B cell (primary cell): ENCODE data around the gene BLOC1S5. TPM values are rescaled to one million over a fixed set of nuclear protein-coding genes. Genes with fewer than 3 reads are reported as not detected.

Source experiments
- ATAC-seq: fragments of 200-7000 bp; cut with Tn5 transposase; one replicate; pipeline ENCODE4 v1.10.0; 2021; ENCODE audit warnings: low read depth, mild to moderate bottlenecking, moderate number of reproducible peaks, moderate library complexity
- CTCF ChIA-PET: fragments of 350-600 bp; sonication (Branson Sonifier 250); formaldehyde crosslinking; loops from one replicate; lab custom pipeline; 2021; ENCODE audit warnings: antibody characterized with exemption, inconsistent platforms; lab: Charles Lee
- POLR2A ChIA-PET: fragments of 350-600 bp; sonication (Branson Sonifier 250); formaldehyde crosslinking; loops from one replicate; lab custom pipeline; 2021; ENCODE audit warnings: antibody characterized with exemption; lab: Charles Lee
- DNase-seq: peaks from one replicate; pipeline ENCODE4 v3.0.0; 2013
- H2AFZ ChIP-seq: 2 replicates; pipeline ENCODE4 v1.6.1; 2012; ENCODE audit warnings: mild to moderate bottlenecking, low read depth, low read length; ENCODE audit not compliant: insufficient read depth, poor library complexity, severe bottlenecking
- H3K27ac ChIP-seq, 2 donors: 1 replicate in 1 of 2; 2 replicates in 1 of 2; pipeline ENCODE4 v1.5.1; 2012 to 2013; ENCODE audit warnings: low read length in 2 of 2, mild to moderate bottlenecking in 2 of 2, moderate library complexity in 1 of 2
- H3K27me3 ChIP-seq, 4 experiments: fragments of 200-600 bp in 1 of 4; sonication (generic) in 1 of 4; replicated peaks in 1 of 4; 1 replicate in 2 of 4; 2 replicates in 2 of 4; pipeline versions ENCODE4 v1.6.1 to v1.7.0; 2013 to 2016; ENCODE audit warnings: low read length in 3 of 4, mild to moderate bottlenecking in 2 of 4, mixed read lengths in 1 of 4, moderate library complexity in 1 of 4; ENCODE audit not compliant: insufficient read depth in 4 of 4, control insufficient read depth in 3 of 4; ENCODE audit errors: control extremely low read depth in 1 of 4
- H3K36me3 ChIP-seq, 2 experiments: replicated peaks in 1 of 2; 1 replicate in 1 of 2; 2 replicates in 1 of 2; pipeline versions ENCODE4 v1.6.1 to v1.7.1; 2013; ENCODE audit warnings: low read length in 1 of 2; ENCODE audit not compliant: insufficient read depth in 2 of 2, control insufficient read depth in 1 of 2; ENCODE audit errors: control extremely low read depth in 1 of 2, extremely low read depth in 1 of 2
- H3K4me1 ChIP-seq, 2 donors: fragments of 200-600 bp in 1 of 2; sonication (generic) in 1 of 2; 1 replicate in 1 of 2; 2 replicates in 1 of 2; pipeline versions ENCODE4 v1.5.1 to v1.6.1; 2013 to 2017; ENCODE audit warnings: low read length in 2 of 2; ENCODE audit not compliant: control insufficient read depth in 2 of 2, insufficient read depth in 2 of 2
- H3K4me2 ChIP-seq: replicated peaks from 2 replicates; pipeline ENCODE3; 2012; ENCODE audit warnings: mild to moderate bottlenecking, low read depth, low read length; ENCODE audit not compliant: poor library complexity, severe bottlenecking
- H3K4me3 ChIP-seq, 5 experiments: fragments of 200-600 bp in 1 of 5; sonication (generic) in 1 of 5; 1 replicate in 3 of 5; 2 replicates in 2 of 5; pipeline versions ENCODE4 v1.5.1 to v1.7.0; 2011 to 2016; ENCODE audit warnings: low read length in 4 of 5, mild to moderate bottlenecking in 4 of 5, low read depth in 2 of 5, control low read depth in 1 of 5, moderate library complexity in 1 of 5; ENCODE audit not compliant: insufficient read depth in 1 of 5; ENCODE audit errors: control extremely low read depth in 1 of 5, extremely low read depth in 1 of 5
- H3K79me2 ChIP-seq: fragments of 200-600 bp; sonication (generic); one replicate; pipeline ENCODE4 v1.6.0; 2016; ENCODE audit warnings: low read length; ENCODE audit not compliant: control insufficient read depth, insufficient read depth
- H3K9ac ChIP-seq: fragments of 200-600 bp; sonication (generic); 2 replicates; pipeline ENCODE4 v1.6.1; 2017; ENCODE audit warnings: mild to moderate bottlenecking, low read length, moderate library complexity
- H3K9me3 ChIP-seq, 3 donors: one replicate each; pipeline versions ENCODE4 v1.6.1 to v1.7.1; 2013; ENCODE audit warnings: low read length in 2 of 3; ENCODE audit not compliant: control insufficient read depth in 2 of 3, insufficient read depth in 1 of 3; ENCODE audit errors: control extremely low read depth in 1 of 3
- H4K20me1 ChIP-seq: 2 replicates; pipeline ENCODE4 v1.6.0; 2012; ENCODE audit warnings: mild to moderate bottlenecking, low read length; ENCODE audit not compliant: insufficient read depth, control insufficient read depth, poor library complexity, severe bottlenecking
- H3K27ac Mint-ChIP-seq: one replicate; pipeline ENCODE4 v1.8.0; 2021; ENCODE audit warnings: mixed read lengths
- H3K27me3 Mint-ChIP-seq: one replicate; pipeline ENCODE4 v1.8.0; 2021; ENCODE audit warnings: mixed read lengths
- H3K4me1 Mint-ChIP-seq: one replicate; pipeline ENCODE4 v1.8.0; 2021; ENCODE audit warnings: mixed read lengths
- H3K4me3 Mint-ChIP-seq: one replicate; pipeline ENCODE4 v1.8.0; 2021; ENCODE audit warnings: mixed read lengths
- H3K9me3 Mint-ChIP-seq: one replicate; pipeline ENCODE4 v1.8.0; 2022; ENCODE audit warnings: mixed read lengths; ENCODE audit not compliant: insufficient read depth
- EZH2 ChIP-seq: IDR thresholded peaks from 2 replicates; pipeline ENCODE4 v1.6.1; 2012; ENCODE audit warnings: borderline replicate concordance, low read depth, mild to moderate bottlenecking, moderate library complexity, low read length; ENCODE audit not compliant: insufficient read depth, poor library complexity, severe bottlenecking
- WGBS: methylation state at CpG from one replicate; pipeline ENCODE4 v1.1.5; 2013; ENCODE audit warnings: missing lambda C conversion rate; ENCODE audit not compliant: insufficient coverage; 5-methylcytosine and 5-hydroxymethylcytosine counted together
- intact Hi-C: fragments of 100-400 bp; cut with micrococcal nuclease; formaldehyde crosslinking; loops from one replicate; pipeline ENCODE4 v1.10.0; 2022
- polyA plus RNA-seq: library from polyadenylated mRNA; depleted of rRNA; stranded (reverse); fragments of >200 nt; gene quantifications from 2 replicates; pipeline ENCODE4 v1.2.3, GENCODE V29; 2012
- total RNA-seq, 2 donors: library from RNA; stranded (reverse); fragments of 120-200 nt in 1 of 2; gene quantifications; 1 replicate in 1 of 2; 2 replicates in 1 of 2; pipeline versions ENCODE4 v1.2.3 to v1.2.4, GENCODE V29; 2013 to 2022
- TF ChIP-seq, protein P1 (sequence below): fragments of 200-600 bp; IDR thresholded peaks from one replicate; pipeline ENCODE4 v1.8.0; 2022; ENCODE audit warnings: antibody characterized with exemption, mild to moderate bottlenecking

BLOC1S5 gene
- total and polyA plus RNA-seq, 2 donors (not counting 1 experiment from before 2014, with no cell fraction given) = 5.2 to 18.8 TPM

DNA sequence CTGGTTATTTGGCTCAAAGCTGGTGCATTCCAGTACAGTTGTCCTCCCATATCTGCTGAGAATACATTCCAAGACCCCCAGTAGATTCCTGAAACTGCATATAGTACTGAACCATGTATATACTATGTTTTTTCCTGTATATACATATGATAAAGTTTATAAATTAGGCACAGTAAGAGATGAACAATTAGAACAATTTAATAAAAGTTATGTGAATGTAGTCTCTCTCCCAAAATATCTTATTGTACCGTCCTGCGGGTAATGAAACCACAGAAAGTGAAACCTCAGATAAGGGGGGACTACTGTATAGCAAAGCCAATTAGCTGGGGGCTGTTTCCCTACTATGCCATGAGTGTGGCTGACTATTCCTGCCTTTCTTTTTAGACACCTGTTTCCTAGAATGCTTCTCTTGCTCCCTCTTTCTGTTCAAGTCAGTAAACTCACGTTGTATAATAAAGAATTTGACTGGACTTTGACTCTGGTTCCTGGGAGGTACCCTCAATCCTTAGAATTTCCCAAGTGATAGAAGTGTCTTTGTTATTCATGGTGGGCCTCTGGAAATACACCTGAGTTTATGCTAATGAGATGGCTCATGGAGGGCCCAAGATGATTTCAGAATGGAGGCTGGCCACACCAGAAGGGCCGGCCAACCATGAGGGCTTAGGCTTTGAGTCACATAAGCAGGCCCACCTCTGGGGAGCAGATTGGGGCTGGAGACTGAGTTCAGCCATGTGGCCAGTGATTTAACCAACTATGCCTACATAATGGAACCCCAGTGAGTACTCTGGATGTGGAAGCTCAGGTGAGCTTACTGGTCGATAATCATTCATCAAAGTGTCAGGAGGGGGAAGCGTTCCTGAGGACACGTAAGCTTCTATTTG lies 689 bp upstream of the BLOC1S5 start:
- peak overlapping the region; percentile 94 for H3K27ac Mint-ChIP-seq
- Histone ChIP-seq H4K20me1 (no peaks in the 10 kb centered on the region), H3K9ac (peak overlapping the region; percentile 83), H3K9me3 (no peaks in the 10 kb centered on the region), H2AFZ (peak overlapping the region; percentile 84), H3K36me3 (peaks cover 0 to 10% of the 10 kb centered on the region in 2 experiments), H3K4me1 (peaks cover 7 to 15% of the 10 kb centered on the region in 2 donors), H3K79me2 (no peaks in the 10 kb centered on the region), H3K27ac (peak overlapping the region; percentile 85 to 86), H3K27me3 (no peaks in the 10 kb centered on the region), H3K4me3 (peak overlapping the region; percentile 78 to 96 (median 85)), H3K4me2 (peak overlapping the region; percentile 80)
- ChIA-PET CTCF (interaction anchor here (0.6 to 1.7 kb wide), 2 partner anchors 30 to 38 kb away, joined by 3 to 8 read pairs; partner anchors contain the start of gene EEF1E1), POLR2A (interaction anchor here (1.7 kb wide), 1 partner anchor 38 kb away, joined by 7 read pairs; the partner anchor contains the start of gene EEF1E1)
- peak overlapping the region; percentile 98 for H3K4me3 Mint-ChIP-seq
- TF ChIP-seq, protein P1, sequence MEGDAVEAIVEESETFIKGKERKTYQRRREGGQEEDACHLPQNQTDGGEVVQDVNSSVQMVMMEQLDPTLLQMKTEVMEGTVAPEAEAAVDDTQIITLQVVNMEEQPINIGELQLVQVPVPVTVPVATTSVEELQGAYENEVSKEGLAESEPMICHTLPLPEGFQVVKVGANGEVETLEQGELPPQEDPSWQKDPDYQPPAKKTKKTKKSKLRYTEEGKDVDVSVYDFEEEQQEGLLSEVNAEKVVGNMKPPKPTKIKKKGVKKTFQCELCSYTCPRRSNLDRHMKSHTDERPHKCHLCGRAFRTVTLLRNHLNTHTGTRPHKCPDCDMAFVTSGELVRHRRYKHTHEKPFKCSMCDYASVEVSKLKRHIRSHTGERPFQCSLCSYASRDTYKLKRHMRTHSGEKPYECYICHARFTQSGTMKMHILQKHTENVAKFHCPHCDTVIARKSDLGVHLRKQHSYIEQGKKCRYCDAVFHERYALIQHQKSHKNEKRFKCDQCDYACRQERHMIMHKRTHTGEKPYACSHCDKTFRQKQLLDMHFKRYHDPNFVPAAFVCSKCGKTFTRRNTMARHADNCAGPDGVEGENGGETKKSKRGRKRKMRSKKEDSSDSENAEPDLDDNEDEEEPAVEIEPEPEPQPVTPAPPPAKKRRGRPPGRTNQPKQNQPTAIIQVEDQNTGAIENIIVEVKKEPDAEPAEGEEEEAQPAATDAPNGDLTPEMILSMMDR = no peak
- no peak for TF ChIP-seq EZH2
- ATAC-seq (no peak), DNase-seq (no peak)
- WGBS = 100% methylated on average over 1 of the region's 7 CpGs
- peaks cover 19% of the 10 kb centered on the region for H3K4me1 Mint-ChIP-seq
- intact Hi-C loops = loop anchor here (1.0 to 2.0 kb wide), 5 partner anchors 37 to 676 kb away; partner anchors contain the start of genes CAGE1, EEF1E1, RIOK1 and SLC35B3
- H3K27me3 Mint-ChIP-seq = no peaks in the 10 kb centered on the region
- H3K9me3 Mint-ChIP-seq = no peaks in the 10 kb centered on the region

DNA sequence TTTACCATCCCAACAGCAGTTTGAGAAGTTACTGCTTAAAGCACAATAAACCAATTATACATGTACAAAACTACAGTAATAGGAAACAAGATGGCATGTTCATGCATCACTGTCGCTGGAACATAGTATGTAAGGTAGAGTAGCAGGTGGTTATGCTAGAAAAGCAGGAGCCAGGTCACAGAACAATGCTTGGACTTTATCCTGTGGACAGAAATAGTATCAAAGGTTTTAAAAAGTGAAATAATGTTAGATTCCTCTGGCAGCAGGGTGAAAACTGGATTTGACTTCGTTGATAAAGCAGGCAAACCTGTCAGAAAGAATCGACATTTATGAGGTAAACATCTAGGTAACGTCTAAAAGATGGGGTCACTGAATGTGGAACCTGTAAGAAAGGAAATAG lies 2.5 kb downstream of the BLOC1S5 start:
- Histone ChIP-seq H3K36me3 (peaks cover 8 to 21% of the 10 kb centered on the region in 2 experiments), H3K4me3 (no peak overlapping the region), H3K27me3 (no peaks in the 10 kb centered on the region), H4K20me1 (no peaks in the 10 kb centered on the region), H3K4me2 (no peak overlapping the region), H3K9ac (no peak overlapping the region), H3K27ac (no peak overlapping the region), H2AFZ (no peak overlapping the region), H3K79me2 (peaks cover 10% of the 10 kb centered on the region), H3K4me1 (peaks cover 7 to 15% of the 10 kb centered on the region in 2 donors), H3K9me3 (no peaks in the 10 kb centered on the region)
- ATAC-seq (no peak), DNase-seq (no peak)
- ChIA-PET POLR2A (no interaction called here), CTCF (interaction anchor here (1.0 kb wide), 1 partner anchor 157 kb away, joined by 3 read pairs; no protein-coding TSS in a partner anchor)
- Mint-ChIP-seq H3K27me3 (no peaks in the 10 kb centered on the region), H3K4me3 (no peak overlapping the region), H3K27ac (no peak overlapping the region), H3K4me1 (peaks cover 21% of the 10 kb centered on the region), H3K9me3 (no peaks in the 10 kb centered on the region)
- TF ChIP-seq EZH2 = no peak
- TF ChIP-seq, protein P1 = no peak
- WGBS = 100% methylated on average over 4 of the region's 4 CpGs
- intact Hi-C loops = no loop called here
